ENCODE results near the gene CCDC33.

CCDC33 gene

DNA sequence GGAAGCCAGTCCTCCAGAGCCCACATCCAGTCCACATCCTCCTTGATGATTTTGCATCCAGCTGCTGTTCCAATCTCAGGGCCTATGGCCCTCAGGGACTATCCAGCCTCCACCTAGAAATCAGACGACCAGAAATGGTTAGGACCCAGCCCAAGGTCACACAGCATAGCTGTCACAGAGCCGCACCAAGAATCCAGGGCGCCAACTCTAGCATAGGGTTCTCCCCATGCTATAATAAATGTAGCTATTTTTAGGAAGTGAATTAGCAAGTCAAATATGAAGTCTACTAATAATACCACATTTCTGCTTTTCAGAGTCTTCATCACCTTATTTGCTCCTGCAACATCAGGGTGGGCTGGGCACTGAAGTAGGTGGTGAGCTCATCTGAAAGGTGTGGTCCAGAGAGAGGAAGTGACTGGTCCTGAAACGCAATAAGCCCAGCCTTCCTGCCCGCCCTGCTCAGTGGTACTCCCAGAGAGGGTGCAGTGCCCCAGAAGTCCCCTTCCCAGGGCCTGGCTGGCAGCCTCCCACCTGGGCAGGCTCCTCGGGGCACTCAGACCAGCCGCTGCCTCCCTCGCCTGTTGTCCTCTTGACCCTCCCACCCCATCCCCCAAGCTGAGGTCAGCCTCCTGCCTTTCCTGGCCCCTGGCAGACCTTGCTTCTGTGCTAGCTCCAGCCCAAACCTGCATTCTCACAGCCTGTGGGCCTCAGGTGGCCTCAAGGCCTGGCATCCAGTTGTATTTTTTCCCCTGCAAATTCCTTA is 148.9 kb downstream of the CCDC33 start:
- TF ChIP-seq GATA3 (IDR thresholded peaks at IDR 0.05; ENCODE audit: low read depth, low read length) (no peak), GATA2 (IDR thresholded peaks at IDR 0.05; ENCODE audit: low read depth, low read length) (no peak)

DNA sequence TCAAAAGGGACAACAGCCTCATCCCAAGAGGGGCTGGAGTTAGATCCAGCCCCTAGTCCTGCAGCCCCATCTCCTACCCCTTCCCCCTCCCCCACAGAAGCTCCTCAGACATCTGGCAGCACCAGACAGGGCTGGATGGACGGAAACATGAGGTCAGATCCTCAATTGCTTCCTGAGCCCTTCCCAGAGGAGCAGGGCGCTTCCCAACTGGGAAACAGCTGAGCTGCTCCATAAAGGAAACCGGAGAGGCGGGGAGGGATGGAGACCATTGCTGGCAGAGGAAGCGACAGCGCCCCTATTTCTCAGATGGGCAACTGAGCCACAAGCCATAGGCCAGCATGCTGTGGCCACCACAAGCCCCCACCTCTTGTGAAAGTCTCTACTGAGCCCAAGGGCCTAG is 149.6 kb downstream of the CCDC33 start:
- TF ChIP-seq GATA3 (IDR thresholded peaks at IDR 0.05; ENCODE audit: low read depth, low read length) (no peak), GATA2 (IDR thresholded peaks at IDR 0.05; ENCODE audit: low read depth, low read length) (no peak)
